HepG2 (cell line): Measurements from ENCODE around the gene RNASE13. TPM values are rescaled to one million over a fixed set of nuclear protein-coding genes. Genes with fewer than 3 reads are reported as not detected.

Source experiments
- ATAC-seq: fragments of 200-7000 bp; cut with Tn5 transposase; 3 replicates; pipeline ENCODE4 v1.9.1; 2020; ENCODE audit warnings: mild to moderate bottlenecking, moderate library complexity
- Bru-seq: library from RNA; stranded (reverse); fragments of 400-500 nt; gene quantifications from one replicate; lab custom pipeline; 2021; lab: Mats Ljungman, UMichigan
- BruChase-seq, 2 experiments: library from RNA; stranded (reverse); fragments of 400-500 nt; gene quantifications; one replicate each; lab custom pipeline; 2021; lab: Mats Ljungman, UMichigan
- BruUV-seq: library from RNA; stranded (reverse); fragments of 400-500 nt; replicated peaks from 2 replicates; lab custom pipeline; 2021; lab: Mats Ljungman, UMichigan
- CTCF ChIA-PET: fragments of 300-600 bp; formaldehyde crosslinking; extraction: SDS; loops from one replicate; lab custom pipeline; 2021; ENCODE audit warnings: low total read pairs, inconsistent platforms, low intra/inter-chr PET ratio; lab: Yijun Ruan, JAX
- POLR2A ChIA-PET: fragments of 350-600 bp; sonication (Branson Sonifier 250); formaldehyde crosslinking; loops from one replicate; lab custom pipeline; 2020; ENCODE audit warnings: antibody characterized with exemption, inconsistent platforms; lab: Yijun Ruan, JAX
- DNase-seq: peaks from one replicate; pipeline ENCODE4 v3.0.0-alpha.2; 2015; ENCODE audit warnings: low spot score
- FAIRE-seq: peaks from 3 replicates; lab custom pipeline; 2011; peaks lifted over from hg19 to GRCh38; lab: Jason Lieb, UNC
- H2AFZ ChIP-seq: one replicate; pipeline ENCODE4 v1.6.1; 2011; ENCODE audit warnings: low read length, inconsistent platforms
- H3K27ac ChIP-seq: fragments of 300-600 bp; 3 replicates; pipeline ENCODE4 v1.8.0; 2011; ENCODE audit warnings: mixed run types, mild to moderate bottlenecking, mixed read lengths, low read length, inconsistent platforms; ENCODE audit not compliant: insufficient read depth; ENCODE audit errors: extremely low read length
- H3K27me3 ChIP-seq, 2 experiments: fragments of 200-600 bp in 1 of 2; 2 replicates in 1 of 2; 3 replicates in 1 of 2; pipeline versions ENCODE4 v1.6.0 to v1.8.0; 2011; ENCODE audit warnings: low read length in 2 of 2, mild to moderate bottlenecking in 2 of 2, moderate library complexity in 2 of 2, inconsistent platforms in 1 of 2; ENCODE audit not compliant: insufficient read depth in 2 of 2, control insufficient read depth in 1 of 2
- H3K36me3 ChIP-seq, 2 experiments: fragments of 200-600 bp in 1 of 2; replicated peaks in 1 of 2; 2 replicates in 1 of 2; 3 replicates in 1 of 2; pipeline versions ENCODE4 v1.5.1 to v1.8.0; 2011; ENCODE audit warnings: low read length in 2 of 2, inconsistent platforms in 1 of 2; ENCODE audit not compliant: insufficient read depth in 2 of 2, control insufficient read depth in 1 of 2
- H3K4me1 ChIP-seq: 2 replicates; pipeline ENCODE4 v1.5.1; 2012; ENCODE audit warnings: low read length, inconsistent platforms; ENCODE audit not compliant: insufficient read depth
- H3K4me2 ChIP-seq: 2 replicates; pipeline ENCODE4 v1.6.0; 2011; ENCODE audit warnings: low read depth, low read length, inconsistent platforms
- H3K4me3 ChIP-seq, 3 experiments: fragments of 200-600 bp in 1 of 3; sonication (generic), shearing (Covaris generic) in 1 of 3; replicated peaks in 1 of 3; 2 replicates each; pipeline ENCODE4 v1.5.1; 2011 to 2016; ENCODE audit warnings: low read length in 3 of 3, inconsistent platforms in 2 of 3, low read depth in 2 of 3, mild to moderate bottlenecking in 2 of 3, control low read depth in 1 of 3, mixed read lengths in 1 of 3; ENCODE audit not compliant: insufficient read depth in 1 of 3
- H3K79me2 ChIP-seq: one replicate; pipeline ENCODE4 v1.6.1; 2011; ENCODE audit warnings: low read length, inconsistent platforms; ENCODE audit not compliant: insufficient read depth
- H3K9ac ChIP-seq: 2 replicates; pipeline ENCODE4 v1.6.0; 2011; ENCODE audit warnings: mild to moderate bottlenecking, low read depth, low read length, inconsistent platforms; ENCODE audit not compliant: insufficient read depth
- H3K9me3 ChIP-seq: 2 replicates; pipeline ENCODE4 v1.5.1; 2012; ENCODE audit warnings: mild to moderate bottlenecking, low read length
- H4K20me1 ChIP-seq: 2 replicates; pipeline ENCODE4 v1.6.0; 2011; ENCODE audit warnings: inconsistent platforms, mild to moderate bottlenecking, low read length, moderate library complexity; ENCODE audit not compliant: insufficient read depth
- TMF1 ChIP-seq: sonication (generic); formaldehyde crosslinking; IDR thresholded peaks from 2 replicates; pipeline ENCODE4 v1.8.1; 2022; ENCODE audit warnings: low read depth, missing genetic modification reagents
- ZNF12 ChIP-seq: sonication (generic); formaldehyde crosslinking; IDR thresholded peaks from 2 replicates; pipeline ENCODE4 v1.5.0; 2020; ENCODE audit warnings: missing genetic modification reagents
- ZNF564 ChIP-seq: sonication (generic); formaldehyde crosslinking; IDR thresholded peaks from 2 replicates; pipeline ENCODE4 v1.8.1; 2023; ENCODE audit warnings: mild to moderate bottlenecking, missing genetic modification reagents
- ZNF788 ChIP-seq: sonication (generic); formaldehyde crosslinking; IDR thresholded peaks from 2 replicates; pipeline ENCODE4 v1.5.0; 2020; ENCODE audit warnings: mild to moderate bottlenecking, missing genetic modification reagents, borderline replicate concordance
- WGBS: methylation state at CpG from one replicate; pipeline ENCODE4 v1.1.6; 2017; ENCODE audit warnings: low lambda C conversion rate; 5-methylcytosine and 5-hydroxymethylcytosine counted together
- in situ Hi-C: cut with HindIII; loops from 2 replicates; pipeline ENCODE4 v1.10.0; 2017; ENCODE audit warnings: low pct_unique_long_range_greater_than_20kb; ENCODE audit not compliant: extremely low pct_ligation_motif_present
- intact Hi-C: fragments of 100-400 bp; cut with micrococcal nuclease; formaldehyde crosslinking; loops from one replicate; pipeline ENCODE4 v1.10.0; 2022; ENCODE audit not compliant: unreplicated experiment
- long read RNA-seq, 2 experiments: library from RNA in 1 of 2; library from polyadenylated mRNA in 1 of 2; stranded (forward) in 1 of 2; unstranded in 1 of 2; transcript quantifications; one replicate each; pipeline ENCODE4 v2.0.0, GENCODE V29; 2019 to 2022
- polyA minus RNA-seq, 3 experiments: library from RNA; depleted of rRNA, polyadenylated mRNA; stranded (reverse); fragments of >200 nt; gene quantifications; 2 replicates each; pipeline ENCODE4 v1.2.3, GENCODE V29; 2011; ENCODE audit warnings: low replicate concordance in 1 of 3
- polyA plus RNA-seq, 8 experiments: library from polyadenylated mRNA; depleted of rRNA in 3 of 8; stranded (reverse) in 7 of 8; unstranded in 1 of 8; fragments of >200 nt; fragmentation: Illumina TruSeq in 4 of 8; extraction: Trizol in 4 of 8; gene quantifications; 2 replicates each; pipeline versions ENCODE4 v1.2.1 to v1.2.3, GENCODE V29; 2011 to 2016; ENCODE audit warnings: low read depth in 4 of 8, missing spikeins in 1 of 8, mixed read lengths in 1 of 8; ENCODE audit not compliant: insufficient read depth in 1 of 8
- total RNA-seq, 5 experiments: library from RNA; depleted of rRNA; stranded (reverse); fragments of >200 nt; fragmentation: Illumina TruSeq; extraction: Trizol; gene quantifications; 2 replicates each; pipeline ENCODE4 v1.2.3, GENCODE V29; 2016; ENCODE audit warnings: low read depth in 1 of 5

The RNASE13 gene, protein sequence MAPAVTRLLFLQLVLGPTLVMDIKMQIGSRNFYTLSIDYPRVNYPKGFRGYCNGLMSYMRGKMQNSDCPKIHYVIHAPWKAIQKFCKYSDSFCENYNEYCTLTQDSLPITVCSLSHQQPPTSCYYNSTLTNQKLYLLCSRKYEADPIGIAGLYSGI
- total RNA-seq (2016; rRNA removed; fragmentation: Illumina TruSeq; extraction: Trizol): not detected in 2 replicates
- not detected in 2 replicates for total RNA-seq (2016; cell fraction: cytosol; rRNA removed; fragmentation: Illumina TruSeq; extraction: Trizol; ENCODE audit: low read depth)
- not detected in 2 replicates for total RNA-seq (2016; cell fraction: insoluble cytoplasmic fraction; rRNA removed; fragmentation: Illumina TruSeq; extraction: Trizol)
- not detected in 2 replicates for total RNA-seq (2016; cell fraction: membrane; rRNA removed; fragmentation: Illumina TruSeq; extraction: Trizol)
- not detected in 2 replicates for total RNA-seq (2016; cell fraction: nucleus; rRNA removed; fragmentation: Illumina TruSeq; extraction: Trizol)
- polyA plus RNA-seq (2011; rRNA removed): 1.0 and 1.4 TPM in 2 replicates
- polyA plus RNA-seq (2011; cell fraction: cytosol; rRNA removed): 0.10 and 0.17 TPM in 2 replicates
- polyA plus RNA-seq (2011; cell fraction: nucleus; rRNA removed): 3.5 and 4.0 TPM in 2 replicates
- 0.65 and 2.3 TPM in 2 replicates for polyA plus RNA-seq (2012)
- polyA plus RNA-seq (2016; cell fraction: cytosol; fragmentation: Illumina TruSeq; extraction: Trizol; ENCODE audit: low read depth): not detected in 2 replicates
- not detected in 2 replicates for polyA plus RNA-seq (2016; cell fraction: insoluble cytoplasmic fraction; fragmentation: Illumina TruSeq; extraction: Trizol; ENCODE audit: low read depth)
- polyA plus RNA-seq (2016; cell fraction: membrane; fragmentation: Illumina TruSeq; extraction: Trizol; ENCODE audit: low read depth): not detected in 2 replicates
- polyA plus RNA-seq (2016; cell fraction: nucleus; fragmentation: Illumina TruSeq; extraction: Trizol; ENCODE audit: insufficient read depth, low read depth): 0.49 TPM in 1 of 2 replicates, not detected in the other
- not detected in 2 replicates for polyA minus RNA-seq (2011; rRNA and poly(A)+ RNA removed; ENCODE audit: low replicate concordance)
- polyA minus RNA-seq (2011; cell fraction: cytosol; rRNA and poly(A)+ RNA removed): not detected in 2 replicates
- 1.6 and 2.2 TPM in 2 replicates for polyA minus RNA-seq (2011; cell fraction: nucleus; rRNA and poly(A)+ RNA removed)
- Bru-seq, nascent RNA: percentile 25 among the genes with signal in this experiment
- percentile 8 among the genes with signal in this experiment for BruChase-seq, experiment 1, labeled RNA remaining after a 6-hour chase
- percentile 20 among the genes with signal in this experiment for BruChase-seq, experiment 2, labeled RNA remaining after a 2-hour chase
- long read RNA-seq, experiment 1: 0 reads
- long read RNA-seq, experiment 2: 0 reads

DNA sequence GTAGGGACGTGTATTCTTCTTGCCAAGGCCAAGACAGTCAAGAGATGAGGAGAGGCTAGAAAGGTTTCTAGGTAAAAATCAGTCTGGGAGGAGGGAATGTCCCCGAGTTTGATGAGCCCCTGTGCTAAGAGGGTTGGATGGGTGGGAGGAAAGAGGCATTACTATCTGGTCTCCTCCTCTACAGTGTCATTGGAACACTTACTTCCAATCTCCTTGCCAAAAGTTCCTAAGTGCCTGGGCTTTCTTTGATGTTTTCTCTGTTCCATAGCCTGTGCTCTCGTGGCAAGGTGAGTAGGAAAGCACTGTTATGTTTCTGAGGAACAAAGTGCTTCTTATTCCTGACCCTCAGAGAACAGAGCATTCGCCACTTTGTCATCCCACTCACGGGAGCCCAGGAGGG lies at the start of gene RNASE13:
TSS of gene RNASE13 (minus strand) at position 101 of the 400 bp plus-strand sequence. CDS start 519 bp downstream, outside the sequence.
- Histone ChIP-seq H2AFZ (no peak within 1 kb of the TSS), H4K20me1 (no peaks in the 10 kb centered on the region), H3K9ac (no peak within 1 kb of the TSS), H3K27ac (no peak within 1 kb of the TSS), H3K9me3 (no peaks in the 10 kb centered on the region), H3K79me2 (no peaks in the 10 kb centered on the region), H3K27me3 (no peaks in the 10 kb centered on the region; a peak in 1 of 5 replicates), H3K4me2 (no peak within 1 kb of the TSS), H3K36me3 (no peaks in the 10 kb centered on the region), H3K4me1 (peaks cover 35% of the 10 kb centered on the region), H3K4me3 (no peak within 1 kb of the TSS)
- BruUV-seq: no TSS peak
- CTCF ChIA-PET: no interaction called here
- in situ Hi-C loops: no loop called here
- no peak for FAIRE-seq
- POLR2A ChIA-PET: interaction anchor here (1.0 to 1.5 kb wide), 2 partner anchors 20 to 21 kb away, joined by 4 to 7 read pairs; no protein-coding TSS in a partner anchor
- TF ChIP-seq ZNF788 (CRISPR knock-in tag): no peak
- TF ChIP-seq ZNF12: no peak
- TF ChIP-seq TMF1: no peak
- TF ChIP-seq ZNF564 (CRISPR knock-in tag): no peak
- intact Hi-C loops: no loop called here
- DNase-seq: no peak
- WGBS: 44% methylated on average over 5 of the region's 5 CpGs
- no peak for ATAC-seq
